Subcutaneous adipose tissue (tissue), 4 donors: ENCODE data around the gene RBM24. TPM values are rescaled to one million over a fixed set of nuclear protein-coding genes. Genes with fewer than 3 reads are reported as not detected.

ENCODE experiments used
- total RNA-seq, 4 donors: library from RNA; depleted of rRNA; stranded (reverse); fragments of >200 nt; gene quantifications; one replicate each; pipeline ENCODE4 v1.1.0, GENCODE V29; 2016
- TF ChIP-seq, protein P1 (sequence below): fragments of 450-650 bp; IDR thresholded peaks from one replicate; pipeline ENCODE4 v1.5.1; 2016; ENCODE audit warnings: low read depth, mild to moderate bottlenecking, control low read depth, antibody characterized with exemption, moderate library complexity

The RBM24 gene
- total RNA-seq, 4 donors from 2014 or later: 0.34 to 4.1 (median 0.55) TPM

DNA sequence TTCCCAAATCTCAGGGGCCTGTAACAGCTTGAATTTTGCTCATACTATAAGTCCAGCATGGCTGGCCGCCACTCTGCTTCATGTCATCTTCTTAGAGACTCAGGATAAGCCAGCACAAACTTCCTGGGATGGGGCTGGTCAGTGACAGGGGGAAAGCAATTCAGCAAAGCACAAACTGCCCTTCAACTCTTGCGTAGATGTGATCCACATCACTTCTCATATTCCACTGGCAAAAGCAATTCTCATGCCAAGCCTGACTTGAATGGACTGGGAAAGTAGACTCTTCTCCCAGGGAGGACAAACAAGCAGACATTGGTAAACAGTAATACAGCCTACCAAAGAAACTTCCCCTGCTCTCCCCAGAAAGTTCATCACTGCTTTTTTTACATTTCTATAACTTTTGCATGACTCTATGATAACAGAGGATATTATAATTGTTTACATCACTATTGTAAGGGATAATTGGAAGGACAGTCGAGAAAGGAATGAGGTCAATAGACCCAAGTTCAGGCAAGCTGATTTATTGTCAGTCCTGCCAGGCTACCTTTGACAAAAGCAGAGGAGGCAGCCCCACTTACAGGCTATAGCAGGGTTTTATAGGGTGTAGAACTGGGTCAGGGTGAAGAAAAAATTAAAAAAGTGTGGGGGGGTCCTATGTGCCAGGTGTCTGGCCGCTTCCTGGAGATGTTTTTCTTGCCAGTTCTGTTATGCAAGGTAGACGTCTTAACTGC, 37.4 kb downstream of the RBM24 start:
- TF ChIP-seq, protein P1, sequence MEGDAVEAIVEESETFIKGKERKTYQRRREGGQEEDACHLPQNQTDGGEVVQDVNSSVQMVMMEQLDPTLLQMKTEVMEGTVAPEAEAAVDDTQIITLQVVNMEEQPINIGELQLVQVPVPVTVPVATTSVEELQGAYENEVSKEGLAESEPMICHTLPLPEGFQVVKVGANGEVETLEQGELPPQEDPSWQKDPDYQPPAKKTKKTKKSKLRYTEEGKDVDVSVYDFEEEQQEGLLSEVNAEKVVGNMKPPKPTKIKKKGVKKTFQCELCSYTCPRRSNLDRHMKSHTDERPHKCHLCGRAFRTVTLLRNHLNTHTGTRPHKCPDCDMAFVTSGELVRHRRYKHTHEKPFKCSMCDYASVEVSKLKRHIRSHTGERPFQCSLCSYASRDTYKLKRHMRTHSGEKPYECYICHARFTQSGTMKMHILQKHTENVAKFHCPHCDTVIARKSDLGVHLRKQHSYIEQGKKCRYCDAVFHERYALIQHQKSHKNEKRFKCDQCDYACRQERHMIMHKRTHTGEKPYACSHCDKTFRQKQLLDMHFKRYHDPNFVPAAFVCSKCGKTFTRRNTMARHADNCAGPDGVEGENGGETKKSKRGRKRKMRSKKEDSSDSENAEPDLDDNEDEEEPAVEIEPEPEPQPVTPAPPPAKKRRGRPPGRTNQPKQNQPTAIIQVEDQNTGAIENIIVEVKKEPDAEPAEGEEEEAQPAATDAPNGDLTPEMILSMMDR: no peak

DNA sequence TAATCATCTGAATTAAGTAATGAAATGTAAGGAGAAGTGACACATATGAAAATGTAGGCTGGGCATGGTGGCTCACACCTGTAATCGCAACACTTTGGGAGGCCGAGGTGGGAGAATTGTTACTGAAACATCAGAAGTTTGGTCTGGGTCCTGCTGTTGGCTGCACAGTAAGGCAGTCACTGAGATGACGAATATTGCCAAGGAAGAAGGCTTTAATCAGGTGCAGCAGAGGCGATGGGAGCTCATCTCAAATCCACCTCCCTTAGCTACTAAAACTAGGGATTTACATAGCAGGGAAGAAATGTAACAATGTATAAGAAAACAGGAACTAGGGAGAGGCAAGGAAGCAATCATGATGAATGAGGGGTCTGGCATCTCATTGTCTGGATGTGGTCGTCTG, 50.1 kb downstream of the RBM24 start:
- TF ChIP-seq, protein P1: no peak

DNA sequence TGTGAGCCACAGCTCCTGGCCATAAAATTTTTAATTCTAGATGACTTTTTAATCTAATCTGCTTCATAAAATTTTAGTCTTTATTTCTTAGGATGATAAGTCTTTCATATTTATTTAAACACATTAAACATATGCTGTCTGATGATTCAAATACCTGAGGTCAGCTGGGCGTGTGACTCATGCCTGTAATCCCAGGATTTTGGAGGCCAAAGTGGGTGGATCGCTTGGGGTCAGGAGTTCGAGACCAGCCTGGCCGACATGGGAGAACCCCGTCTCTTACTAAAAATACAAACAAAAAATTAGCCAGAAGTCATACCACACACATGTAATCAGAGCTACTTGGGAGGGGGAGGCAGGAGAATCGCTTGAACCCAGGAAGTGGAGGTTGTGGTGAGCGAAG, 53.1 kb downstream of the RBM24 start:
- TF ChIP-seq, protein P1: no peak

DNA sequence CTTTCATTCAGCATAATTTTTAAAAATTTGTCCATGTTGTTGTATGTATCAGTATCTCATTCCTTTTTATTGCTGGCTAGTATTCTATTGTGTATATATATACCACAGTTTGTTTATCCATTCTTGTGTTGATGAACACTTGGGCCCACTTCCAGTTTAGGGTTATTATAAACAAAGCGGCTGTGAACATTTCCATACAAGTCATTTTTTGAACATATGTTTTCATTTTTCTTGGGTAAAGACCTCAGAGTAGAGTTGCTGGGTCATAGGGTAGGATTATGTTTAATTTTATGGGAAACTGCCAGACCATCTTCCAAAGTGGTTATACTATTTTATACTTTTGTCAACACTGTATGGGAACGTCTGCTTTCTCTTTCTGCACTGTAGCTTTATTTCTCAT, 55.3 kb downstream of the RBM24 start:
- TF ChIP-seq, protein P1: no peak

DNA sequence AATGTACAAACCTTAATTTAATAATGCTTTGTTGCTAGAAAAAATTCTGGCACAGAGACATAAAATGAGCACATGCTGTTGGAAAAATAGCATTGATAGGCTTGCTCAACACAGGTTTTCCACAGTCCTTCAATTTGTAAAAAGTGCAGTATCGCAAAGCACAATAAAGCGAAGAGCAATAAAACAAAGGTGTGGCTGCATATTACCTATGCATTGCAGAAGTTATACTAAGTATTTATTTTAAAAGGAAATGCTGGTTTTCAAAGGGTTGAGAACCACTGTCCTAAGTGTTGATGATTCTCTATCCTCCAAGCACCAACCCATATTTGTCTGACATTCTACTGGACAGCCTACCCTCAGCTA, 58.1 kb downstream of the RBM24 start:
- TF ChIP-seq, protein P1: no peak

DNA sequence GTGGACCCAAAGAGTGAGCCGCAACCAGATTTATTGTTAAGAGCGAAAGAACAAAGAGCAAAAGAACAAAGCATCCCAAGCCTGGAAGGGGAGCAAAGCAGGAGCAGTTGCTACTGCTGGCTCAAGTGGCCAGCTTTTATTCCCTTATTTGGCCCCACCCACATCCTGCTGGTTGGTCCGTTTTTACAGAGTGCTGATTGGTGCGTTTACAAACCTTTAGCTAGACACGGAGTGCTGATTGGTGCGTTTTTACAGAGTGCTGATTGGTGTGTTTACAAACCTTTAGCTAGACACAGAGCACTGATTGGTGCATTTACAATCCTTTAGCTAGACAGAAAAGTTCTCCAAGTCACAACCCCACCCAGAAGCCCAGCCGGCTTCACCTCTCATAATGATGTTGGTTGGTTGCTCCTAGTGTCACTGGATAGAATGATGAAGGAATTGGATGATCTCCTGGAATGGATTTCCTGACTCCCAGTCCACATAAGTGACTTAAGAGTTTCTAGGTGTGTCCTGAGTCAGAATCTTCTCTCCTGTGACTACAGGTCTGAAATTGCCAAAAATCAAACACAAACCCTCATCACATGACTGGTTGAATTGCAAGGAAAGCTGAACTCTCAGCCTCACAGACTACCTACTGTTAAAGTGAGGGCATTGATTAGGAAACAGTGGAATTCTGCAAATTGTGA, 60.1 kb downstream of the RBM24 start:
- TF ChIP-seq, protein P1: no peak

DNA sequence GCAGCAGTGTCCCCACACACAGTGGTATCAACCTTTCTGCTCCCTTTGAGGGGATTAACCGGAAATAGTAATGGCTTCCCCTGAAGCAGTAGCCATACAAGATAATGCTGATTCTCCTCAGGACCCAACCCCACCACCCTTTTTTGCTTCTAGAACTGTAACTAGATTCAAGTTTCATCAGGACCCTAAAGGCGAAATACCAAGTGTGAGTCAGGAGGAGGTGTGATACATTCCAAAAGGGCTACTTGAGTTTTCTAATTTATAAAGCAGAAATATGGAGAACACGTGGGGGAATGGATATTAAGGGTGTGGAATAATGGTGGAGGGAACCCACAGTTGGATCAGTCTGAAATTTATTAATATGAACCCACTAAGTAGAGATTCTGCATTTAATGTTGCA, 60.7 kb downstream of the RBM24 start:
- TF ChIP-seq, protein P1: no peak
